DOHH2 (cell line): Measurements from ENCODE around the gene ELAVL4.

ENCODE experiments used
- CTCF ChIP-seq: fragments of 200-600 bp; sonication (generic); IDR thresholded peaks from one replicate; pipeline ENCODE4 v1.5.1; 2014; ENCODE audit warnings: antibody characterized with exemption, mild to moderate bottlenecking, low read depth, low read length; ENCODE audit not compliant: poor library complexity, severe bottlenecking
- EZH2phosphoT487 ChIP-seq: fragments of 200-600 bp; sonication (generic); IDR thresholded peaks from 2 replicates; pipeline ENCODE4 v1.6.1; 2017; ENCODE audit warnings: borderline replicate concordance, mild to moderate bottlenecking, antibody characterized with exemption, low read length, moderate library complexity, mixed read lengths

- TF ChIP-seq CTCF = no peak
- no peak for TF ChIP-seq EZH2phosphoT487
Measured at GRCh38 chr1:50132347-50132894, 23.7 kb downstream of the ELAVL4 start.
